IMR-90 (cell line): ENCODE measurements around the gene NSMCE3. TPM values are rescaled to one million over a fixed set of nuclear protein-coding genes. Genes with fewer than 3 reads are reported as not detected.

ENCODE experiments used
- ATAC-seq: fragments of 200-7000 bp; cut with Tn5 transposase; 2 replicates; pipeline ENCODE4 v1.9.1; 2020; ENCODE audit warnings: low read depth, mild to moderate bottlenecking, moderate library complexity
- BruUV-seq: library from RNA; stranded (reverse); fragments of 400-500 nt; replicated peaks from 2 replicates; lab custom pipeline; 2021; lab: Mats Ljungman, UMichigan
- CTCF ChIA-PET: fragments of 300-600 bp; formaldehyde crosslinking; extraction: SDS; loops from one replicate; lab custom pipeline; 2021; ENCODE audit warnings: antibody characterized with exemption; lab: Yijun Ruan, JAX
- POLR2A ChIA-PET: fragments of 300-600 bp; sonication (Branson Sonifier 250); formaldehyde crosslinking; loops from one replicate; lab custom pipeline; 2022; ENCODE audit warnings: antibody characterized with exemption; ENCODE audit not compliant: unreplicated experiment; lab: Charles Lee
- DNase-seq: peaks from one replicate; pipeline ENCODE4 v3.0.0; 2013
- H2AFZ ChIP-seq: replicated peaks from 2 replicates; pipeline ENCODE3; 2013; ENCODE audit warnings: low read length, mild to moderate bottlenecking; ENCODE audit not compliant: poor library complexity
- H2AK5ac ChIP-seq: 2 replicates; pipeline ENCODE4 v1.6.1; 2013; ENCODE audit warnings: low read depth, low read length, inconsistent platforms
- H2AK9ac ChIP-seq: replicated peaks from 2 replicates; pipeline ENCODE3; 2013; ENCODE audit warnings: mild to moderate bottlenecking, low read depth, low read length, moderate library complexity; ENCODE audit not compliant: poor library complexity
- H2BK120ac ChIP-seq: 2 replicates; pipeline ENCODE4 v1.6.1; 2013; ENCODE audit warnings: low read depth, low read length, inconsistent platforms
- H2BK15ac ChIP-seq: 3 replicates; pipeline ENCODE4 v1.6.1; 2013; ENCODE audit warnings: low read depth, low read length, inconsistent platforms
- H2BK20ac ChIP-seq: 2 replicates; pipeline ENCODE4 v1.6.1; 2013; ENCODE audit warnings: low read depth, mild to moderate bottlenecking, inconsistent platforms, low read length, moderate library complexity
- H2BK5ac ChIP-seq: 2 replicates; pipeline ENCODE4 v1.6.1; 2013; ENCODE audit warnings: mild to moderate bottlenecking, low read depth, low read length, inconsistent platforms; ENCODE audit not compliant: poor library complexity, severe bottlenecking
- H3K14ac ChIP-seq: replicated peaks from 2 replicates; pipeline ENCODE4 v1.6.1; 2013; ENCODE audit warnings: low read depth, low read length, inconsistent platforms
- H3K18ac ChIP-seq: 2 replicates; pipeline ENCODE4 v1.6.1; 2013; ENCODE audit warnings: low read depth, low read length, control low read depth
- H3K23ac ChIP-seq: 2 replicates; pipeline ENCODE4 v1.6.1; 2013; ENCODE audit warnings: low read depth, low read length, inconsistent platforms
- H3K27ac ChIP-seq: 2 replicates; pipeline ENCODE4 v1.5.1; 2013; ENCODE audit warnings: mild to moderate bottlenecking, control low read depth, low read length; ENCODE audit not compliant: insufficient read depth
- H3K27me3 ChIP-seq: 2 replicates; pipeline ENCODE4 v1.6.1; 2013; ENCODE audit warnings: low read length; ENCODE audit not compliant: control insufficient read depth, insufficient read depth
- H3K36me3 ChIP-seq: 2 replicates; pipeline ENCODE4 v1.6.1; 2013; ENCODE audit warnings: low read length, mixed read lengths; ENCODE audit not compliant: control insufficient read depth, insufficient read depth
- H3K4ac ChIP-seq: 2 replicates; pipeline ENCODE4 v1.6.1; 2013; ENCODE audit warnings: low read depth, low read length, inconsistent platforms
- H3K4me1 ChIP-seq: 2 replicates; pipeline ENCODE4 v1.6.1; 2013; ENCODE audit warnings: low read length, mixed read lengths; ENCODE audit not compliant: control insufficient read depth, insufficient read depth
- H3K4me2 ChIP-seq: 2 replicates; pipeline ENCODE4 v1.6.1; 2013; ENCODE audit warnings: low read depth, mild to moderate bottlenecking, control low read depth, low read length, moderate library complexity
- H3K4me3 ChIP-seq: 2 replicates; pipeline ENCODE4 v1.5.1; 2013; ENCODE audit warnings: low read depth, mild to moderate bottlenecking, control low read depth, low read length, moderate library complexity; ENCODE audit not compliant: insufficient read depth
- H3K56ac ChIP-seq: 2 replicates; pipeline ENCODE4 v1.6.1; 2013; ENCODE audit warnings: low read length, inconsistent platforms; ENCODE audit not compliant: insufficient read depth; ENCODE audit errors: extremely low read depth
- H3K79me1 ChIP-seq, 2 experiments: 2 replicates each; pipeline ENCODE4 v1.6.1; 2013; ENCODE audit warnings: low read length in 2 of 2, inconsistent platforms in 1 of 2, low read depth in 1 of 2
- H3K9ac ChIP-seq: 2 replicates; pipeline ENCODE4 v1.6.1; 2013; ENCODE audit warnings: low read depth, low read length, control low read depth
- H3K9me1 ChIP-seq: 2 replicates; pipeline ENCODE4 v1.6.1; 2013; ENCODE audit warnings: low read length, inconsistent platforms; ENCODE audit not compliant: insufficient read depth
- H3K9me3 ChIP-seq: 2 replicates; pipeline ENCODE4 v1.6.1; 2013; ENCODE audit warnings: low read length; ENCODE audit not compliant: control insufficient read depth, insufficient read depth
- H4K20me1 ChIP-seq: 2 replicates; pipeline ENCODE4 v1.6.1; 2013; ENCODE audit warnings: low read length, inconsistent platforms; ENCODE audit not compliant: insufficient read depth
- H4K5ac ChIP-seq: 2 replicates; pipeline ENCODE4 v1.6.1; 2013; ENCODE audit warnings: mild to moderate bottlenecking, low read depth, low read length, control low read depth
- H4K8ac ChIP-seq, 2 experiments: 2 replicates each; pipeline ENCODE4 v1.6.1; 2013; ENCODE audit warnings: low read depth in 2 of 2, low read length in 2 of 2, control low read depth in 1 of 2, inconsistent platforms in 1 of 2
- H4K91ac ChIP-seq: 2 replicates; pipeline ENCODE4 v1.6.1; 2013; ENCODE audit warnings: low read depth, low read length, inconsistent platforms; ENCODE audit not compliant: insufficient read depth
- CEBPB ChIP-seq: IDR thresholded peaks from 2 replicates; pipeline ENCODE4 v1.6.1; 2012; ENCODE audit warnings: low read depth, low read length, improper control_type of control experiment
- MXI1 ChIP-seq: IDR thresholded peaks from 2 replicates; pipeline ENCODE4 v1.6.1; 2012; ENCODE audit warnings: low read depth, mild to moderate bottlenecking, low read length, moderate library complexity, borderline replicate concordance
- WGBS, 2 experiments: methylation state at CpG; one replicate each; pipeline versions ENCODE4 v1.1.5 to v1.1.7; 2013; ENCODE audit warnings: missing lambda C conversion rate in 2 of 2; ENCODE audit not compliant: insufficient read length in 1 of 2; ENCODE audit errors: extremely low coverage in 2 of 2; 5-methylcytosine and 5-hydroxymethylcytosine counted together
- dilution Hi-C: fragments of 300-500 bp; cut with HindIII; formaldehyde crosslinking; loops from one replicate; pipeline ENCODE4 v1.14.3; 2018; ENCODE audit warnings: low sequenced_read_pairs; ENCODE audit not compliant: unreplicated experiment
- in situ Hi-C: fragments of 300-500 bp; cut with MboI; formaldehyde crosslinking; loops from 3 replicates; pipeline ENCODE4 v1.14.3; 2019; ENCODE audit warnings: low sequenced_read_pairs, inconsistent platforms, mixed read lengths
- intact Hi-C: fragments of 100-400 bp; cut with micrococcal nuclease; formaldehyde crosslinking; loops from 2 replicates; pipeline ENCODE4 v1.10.0; 2022
- polyA plus RNA-seq, 3 experiments: library from polyadenylated mRNA; depleted of rRNA; stranded (reverse); fragments of >200 nt; gene quantifications; 2 replicates each; pipeline ENCODE4 v1.2.3, GENCODE V29; 2012; ENCODE audit warnings: low replicate concordance in 1 of 3
- total RNA-seq: library from RNA; depleted of rRNA; stranded (reverse); fragments of >200 nt; gene quantifications from 2 replicates; pipeline ENCODE4 v1.2.3, GENCODE V29; 2012
- TF ChIP-seq, protein P1 (sequence below): fragments of 150-350 bp; IDR thresholded peaks from 2 replicates; pipeline ENCODE4 v1.6.1; 2016; ENCODE audit warnings: low read depth, mild to moderate bottlenecking, low read length, moderate library complexity, borderline replicate concordance
- TF ChIP-seq, protein P2 (sequence below): conservative IDR thresholded peaks from 2 replicates; pipeline ENCODE4 v1.5.1; 2012; ENCODE audit warnings: mild to moderate bottlenecking, low read depth, low read length, improper control_type of control experiment

The NSMCE3 gene
- total and polyA plus RNA-seq, 2 of the 4 experiments (the other 2 are of a cell fraction): 5.1 to 6.3 TPM

DNA sequence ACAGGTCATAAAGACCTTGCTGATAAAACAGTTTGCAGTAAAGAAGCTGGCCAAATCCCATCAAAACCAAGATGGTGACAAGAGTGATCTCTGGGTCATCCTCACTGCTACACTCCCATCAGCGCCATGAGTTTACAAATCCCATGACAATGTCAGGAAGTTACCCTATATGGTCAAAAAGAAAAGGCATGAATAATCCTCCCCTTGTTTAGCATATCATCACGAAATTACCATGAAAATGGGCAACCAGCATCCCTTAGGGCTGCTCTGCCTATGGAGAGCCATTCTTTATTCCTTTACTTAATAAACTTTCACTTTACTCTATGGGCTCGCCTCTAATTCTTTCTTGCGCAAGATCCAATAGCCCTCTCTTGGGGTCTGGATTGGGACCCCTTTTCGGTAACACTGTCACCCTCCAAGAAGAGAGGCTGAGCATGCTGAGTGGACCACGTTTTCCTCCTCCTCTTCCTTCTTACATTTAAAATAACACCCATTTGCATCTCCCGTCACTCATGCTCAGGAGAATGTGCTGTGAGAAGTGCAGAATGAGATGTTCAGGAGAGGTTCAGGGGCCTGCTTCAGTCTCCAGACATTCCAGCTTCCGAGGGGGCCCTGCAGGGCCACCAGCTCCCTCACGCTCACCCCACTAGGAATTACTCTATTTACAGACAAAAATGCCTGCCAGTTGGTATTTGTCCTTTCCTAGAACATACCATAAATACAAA, 47.3 kb downstream of the NSMCE3 start:
- Histone ChIP-seq H3K56ac (no peak overlapping the region), H3K4ac (no peak overlapping the region), H2AK5ac (no peak overlapping the region), H2AFZ (no peak overlapping the region), H3K4me3 (no peak overlapping the region), H3K36me3 (no peaks in the 10 kb centered on the region), H3K14ac (no peak overlapping the region), H4K91ac (no peak overlapping the region), H4K20me1 (no peaks in the 10 kb centered on the region), H2BK5ac (no peak overlapping the region), H3K9ac (no peak overlapping the region), H3K79me1 (no peaks in the 10 kb centered on the region), H3K23ac (no peak overlapping the region), H2BK20ac (no peak overlapping the region), H4K5ac (no peak overlapping the region), H3K9me3 (no peaks in the 10 kb centered on the region), H4K8ac (no peak overlapping the region), H3K27me3 (peaks cover 2% of the 10 kb centered on the region; the same call in 1 of the 2 replicates), H2AK9ac (no peak overlapping the region), H2BK120ac (no peak overlapping the region), H3K27ac (no peak overlapping the region), H3K4me1 (no peaks in the 10 kb centered on the region), H3K18ac (no peak overlapping the region), H3K9me1 (no peaks in the 10 kb centered on the region), H3K4me2 (no peak overlapping the region), H2BK15ac (no peak overlapping the region)
- DNase-seq (no peak), ATAC-seq (no peak)
- intact Hi-C loops: no loop called here
- TF ChIP-seq MXI1: no peak
- peak; percentile 41 for TF ChIP-seq CEBPB
- TF ChIP-seq, protein P1, sequence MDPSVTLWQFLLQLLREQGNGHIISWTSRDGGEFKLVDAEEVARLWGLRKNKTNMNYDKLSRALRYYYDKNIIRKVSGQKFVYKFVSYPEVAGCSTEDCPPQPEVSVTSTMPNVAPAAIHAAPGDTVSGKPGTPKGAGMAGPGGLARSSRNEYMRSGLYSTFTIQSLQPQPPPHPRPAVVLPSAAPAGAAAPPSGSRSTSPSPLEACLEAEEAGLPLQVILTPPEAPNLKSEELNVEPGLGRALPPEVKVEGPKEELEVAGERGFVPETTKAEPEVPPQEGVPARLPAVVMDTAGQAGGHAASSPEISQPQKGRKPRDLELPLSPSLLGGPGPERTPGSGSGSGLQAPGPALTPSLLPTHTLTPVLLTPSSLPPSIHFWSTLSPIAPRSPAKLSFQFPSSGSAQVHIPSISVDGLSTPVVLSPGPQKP: no peak
- TF ChIP-seq, protein P2, sequence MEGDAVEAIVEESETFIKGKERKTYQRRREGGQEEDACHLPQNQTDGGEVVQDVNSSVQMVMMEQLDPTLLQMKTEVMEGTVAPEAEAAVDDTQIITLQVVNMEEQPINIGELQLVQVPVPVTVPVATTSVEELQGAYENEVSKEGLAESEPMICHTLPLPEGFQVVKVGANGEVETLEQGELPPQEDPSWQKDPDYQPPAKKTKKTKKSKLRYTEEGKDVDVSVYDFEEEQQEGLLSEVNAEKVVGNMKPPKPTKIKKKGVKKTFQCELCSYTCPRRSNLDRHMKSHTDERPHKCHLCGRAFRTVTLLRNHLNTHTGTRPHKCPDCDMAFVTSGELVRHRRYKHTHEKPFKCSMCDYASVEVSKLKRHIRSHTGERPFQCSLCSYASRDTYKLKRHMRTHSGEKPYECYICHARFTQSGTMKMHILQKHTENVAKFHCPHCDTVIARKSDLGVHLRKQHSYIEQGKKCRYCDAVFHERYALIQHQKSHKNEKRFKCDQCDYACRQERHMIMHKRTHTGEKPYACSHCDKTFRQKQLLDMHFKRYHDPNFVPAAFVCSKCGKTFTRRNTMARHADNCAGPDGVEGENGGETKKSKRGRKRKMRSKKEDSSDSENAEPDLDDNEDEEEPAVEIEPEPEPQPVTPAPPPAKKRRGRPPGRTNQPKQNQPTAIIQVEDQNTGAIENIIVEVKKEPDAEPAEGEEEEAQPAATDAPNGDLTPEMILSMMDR: no peak
- no TSS peak for BruUV-seq
- ChIA-PET POLR2A (no interaction called here), CTCF (no interaction called here)
- in situ Hi-C loops: no loop called here
- WGBS, 2 experiments: 0% methylated on average over 1 of the region's 9 CpGs; no CpG with 5 or more reads in 1 of the 2 experiments
- dilution Hi-C loops: no loop called here
